ENCODE results near the gene RING1.
A peak's percentile ranks its signal among the peaks of the same experiment; 100 is the strongest.

RING1 gene

GRCh38 chr6:33177552-33178446 lies 30.5 kb upstream of the RING1 start:
- TF ChIP-seq POLR2AphosphoS5 (IDR thresholded peaks at IDR 0.05; ENCODE audit: low read depth, low read length) (no peak), POLR2A (IDR thresholded peaks at IDR 0.05; ENCODE audit: low read depth, low read length) (no peak), TAF1 (IDR thresholded peaks at IDR 0.05; ENCODE audit: low read depth, low read length) (no peak), SPI1 (IDR thresholded peaks at IDR 0.05; ENCODE audit: low read depth, low read length) (no peak), POU2F2 (IDR thresholded peaks at IDR 0.05; ENCODE audit: low read depth, low read length) (no peak), PAX5 (IDR thresholded peaks at IDR 0.05; ENCODE audit: insufficient read depth, low read length, severe bottlenecking) (no peak)
- FAIRE-seq = no peak
- no peak for DNase-seq (ENCODE audit: insufficient read length, low spot score)

GRCh38 chr6:33178755-33179475 lies 29.4 kb upstream of the RING1 start:
- no peak for FAIRE-seq
- TF ChIP-seq POU2F2 (IDR thresholded peaks at IDR 0.05; ENCODE audit: low read depth, low read length) = no peak
- no peak for TF ChIP-seq POLR2AphosphoS5 (IDR thresholded peaks at IDR 0.05; ENCODE audit: low read depth, low read length)

DNA sequence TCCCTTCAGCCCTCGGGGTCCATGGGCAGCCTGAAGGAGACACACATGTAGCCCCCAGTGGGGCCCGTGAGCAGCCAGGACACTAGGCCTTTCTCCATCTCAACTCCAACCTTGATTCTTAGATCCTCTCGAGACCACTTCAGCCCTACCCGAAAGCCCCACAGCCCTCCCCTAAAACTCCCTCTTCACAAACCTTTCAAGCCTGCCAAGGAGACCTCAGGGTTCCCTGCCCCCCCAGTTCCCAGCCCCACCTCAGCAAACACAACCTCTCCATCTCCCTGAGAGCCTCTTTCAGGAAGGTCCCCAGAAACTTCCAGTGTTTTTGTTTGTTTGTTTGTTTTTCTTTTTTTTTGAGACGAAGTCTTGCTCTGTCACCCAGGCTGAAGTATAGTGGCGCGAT lies 27.2 kb upstream of the RING1 start:
- FAIRE-seq (no peak), DNase-seq (ENCODE audit: insufficient read length, low spot score) (no peak)
- TF ChIP-seq PAX5 (IDR thresholded peaks at IDR 0.05; ENCODE audit: insufficient read depth, low read length, severe bottlenecking) = no peak
- no peak for TF ChIP-seq TAF1 (IDR thresholded peaks at IDR 0.05; ENCODE audit: low read depth, low read length)
- TF ChIP-seq SPI1 (IDR thresholded peaks at IDR 0.05; ENCODE audit: low read depth, low read length) = no peak
- TF ChIP-seq POLR2AphosphoS5 (IDR thresholded peaks at IDR 0.05; ENCODE audit: low read depth, low read length) = no peak
- no peak for TF ChIP-seq POU2F2 (IDR thresholded peaks at IDR 0.05; ENCODE audit: low read depth, low read length)
- no peak for TF ChIP-seq POLR2A (IDR thresholded peaks at IDR 0.05; ENCODE audit: low read depth, low read length)

More at GRCh38 chr6:33178755-33179475, 29.4 kb upstream of the RING1 start:
- no peak for DNase-seq (ENCODE audit: insufficient read length, low spot score)

- TF ChIP-seq SPI1 (IDR thresholded peaks at IDR 0.05; ENCODE audit: low read depth, low read length) = peak; percentile 63; the same call in 1 of the 2 replicates
- no peak for TF ChIP-seq POLR2A (IDR thresholded peaks at IDR 0.05; ENCODE audit: low read depth, low read length)
- no peak for TF ChIP-seq POLR2AphosphoS5 (IDR thresholded peaks at IDR 0.05; ENCODE audit: low read depth, low read length)
- DNase-seq (ENCODE audit: insufficient read length, low spot score) = no peak
- FAIRE-seq = peak; percentile 59
Observed at GRCh38 chr6:33183071-33183683, 25.1 kb upstream of the RING1 start.

GRCh38 chr6:33185190-33185589 lies 23.1 kb upstream of the RING1 start:
- FAIRE-seq (no peak), DNase-seq (ENCODE audit: insufficient read length, low spot score) (no peak)
- TF ChIP-seq POLR2AphosphoS5 (IDR thresholded peaks at IDR 0.05; ENCODE audit: low read depth, low read length) = no peak
- no peak for TF ChIP-seq POU2F2 (IDR thresholded peaks at IDR 0.05; ENCODE audit: low read depth, low read length)
- no peak for TF ChIP-seq PAX5 (IDR thresholded peaks at IDR 0.05; ENCODE audit: insufficient read depth, low read length, severe bottlenecking)
- no peak for TF ChIP-seq SPI1 (IDR thresholded peaks at IDR 0.05; ENCODE audit: low read depth, low read length)
- no peak for TF ChIP-seq POLR2A (IDR thresholded peaks at IDR 0.05; ENCODE audit: low read depth, low read length)
- TF ChIP-seq TAF1 (IDR thresholded peaks at IDR 0.05; ENCODE audit: low read depth, low read length) = no peak

DNA sequence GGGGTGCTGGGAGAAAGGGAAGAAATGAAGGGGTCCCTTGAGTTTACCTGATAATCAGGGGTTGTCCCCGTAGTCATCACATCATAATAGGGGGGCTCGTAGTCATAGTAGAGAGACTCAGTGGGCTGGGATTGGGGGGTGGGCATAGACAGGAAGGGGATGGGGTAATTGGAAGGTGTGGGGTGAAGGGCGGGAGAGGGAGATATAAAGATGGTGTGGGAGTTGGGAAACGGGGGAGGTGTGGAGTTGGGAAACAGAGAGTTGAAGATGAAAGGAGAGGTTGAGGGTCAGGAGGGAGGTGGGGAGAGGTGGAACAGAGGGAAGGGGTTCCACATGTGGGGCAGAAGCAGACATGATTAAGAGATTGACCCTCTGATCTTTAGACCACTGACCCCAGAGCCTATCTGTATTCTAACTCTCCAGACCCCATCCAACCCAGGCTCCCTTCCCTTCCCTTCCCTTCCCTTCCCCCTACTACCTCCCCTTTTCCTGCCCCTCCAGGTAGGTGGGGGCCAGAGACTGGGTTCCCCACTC lies 22.6 kb upstream of the RING1 start:
- DNase-seq (ENCODE audit: insufficient read length, low spot score) (no peak), FAIRE-seq (no peak)
- TF ChIP-seq SPI1 (IDR thresholded peaks at IDR 0.05; ENCODE audit: low read depth, low read length) (no peak), POU2F2 (IDR thresholded peaks at IDR 0.05; ENCODE audit: low read depth, low read length) (no peak), TAF1 (IDR thresholded peaks at IDR 0.05; ENCODE audit: low read depth, low read length) (no peak), POLR2AphosphoS5 (IDR thresholded peaks at IDR 0.05; ENCODE audit: low read depth, low read length) (no peak)

DNA sequence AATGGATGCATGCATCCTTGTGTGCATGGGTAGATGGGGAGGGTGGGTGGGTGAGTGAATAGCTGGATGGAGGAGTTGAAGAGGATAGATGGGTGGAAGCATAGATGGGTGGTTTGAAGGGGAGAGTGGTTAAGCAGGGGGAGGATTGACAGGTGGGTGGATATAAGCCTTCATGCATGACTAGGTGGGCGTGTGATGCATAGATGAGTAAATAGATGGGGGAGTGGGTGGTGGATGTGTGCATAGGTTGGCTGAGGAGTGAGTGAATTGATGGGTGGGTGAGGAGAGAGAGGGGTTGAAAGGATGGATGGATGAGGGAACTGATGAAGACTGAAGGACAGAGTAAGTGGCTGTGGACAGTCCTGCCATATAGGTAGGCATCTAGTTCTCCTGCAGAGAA lies 20.5 kb upstream of the RING1 start:
- FAIRE-seq = no peak
- DNase-seq (ENCODE audit: insufficient read length, low spot score) = no peak
- TF ChIP-seq POU2F2 (IDR thresholded peaks at IDR 0.05; ENCODE audit: low read depth, low read length) = no peak
- TF ChIP-seq TAF1 (IDR thresholded peaks at IDR 0.05; ENCODE audit: low read depth, low read length) = no peak
- TF ChIP-seq POLR2AphosphoS5 (IDR thresholded peaks at IDR 0.05; ENCODE audit: low read depth, low read length) = no peak
- no peak for TF ChIP-seq SPI1 (IDR thresholded peaks at IDR 0.05; ENCODE audit: low read depth, low read length)
- no peak for TF ChIP-seq POLR2A (IDR thresholded peaks at IDR 0.05; ENCODE audit: low read depth, low read length)
- no peak for TF ChIP-seq PAX5 (IDR thresholded peaks at IDR 0.05; ENCODE audit: insufficient read depth, low read length, severe bottlenecking)

DNA sequence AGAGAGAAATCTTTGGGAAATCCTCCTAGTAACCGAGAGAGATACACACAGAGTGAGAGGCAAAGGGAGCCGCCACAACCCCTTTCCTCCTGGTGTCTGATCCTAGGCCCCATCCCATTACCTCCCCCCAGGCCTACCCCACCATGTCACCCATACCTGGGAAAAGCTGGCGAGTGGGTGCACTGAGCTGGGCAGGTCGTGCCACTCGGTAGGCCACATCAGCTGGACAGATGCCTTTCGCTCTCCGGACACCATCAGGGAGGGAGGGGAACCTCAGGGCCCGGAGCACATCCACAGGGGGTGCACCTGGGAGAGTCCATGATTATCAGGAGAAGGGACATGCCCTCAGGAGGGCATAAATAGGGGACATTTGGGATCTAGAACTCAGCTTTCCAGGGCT lies 19.1 kb upstream of the RING1 start:
- FAIRE-seq (no peak), DNase-seq (ENCODE audit: insufficient read length, low spot score) (no peak)
- TF ChIP-seq TAF1 (IDR thresholded peaks at IDR 0.05; ENCODE audit: low read depth, low read length) = no peak
- no peak for TF ChIP-seq POLR2AphosphoS5 (IDR thresholded peaks at IDR 0.05; ENCODE audit: low read depth, low read length)
- no peak for TF ChIP-seq POLR2A (IDR thresholded peaks at IDR 0.05; ENCODE audit: low read depth, low read length)
- TF ChIP-seq PAX5 (IDR thresholded peaks at IDR 0.05; ENCODE audit: insufficient read depth, low read length, severe bottlenecking) = no peak
- no peak for TF ChIP-seq SPI1 (IDR thresholded peaks at IDR 0.05; ENCODE audit: low read depth, low read length)
- TF ChIP-seq POU2F2 (IDR thresholded peaks at IDR 0.05; ENCODE audit: low read depth, low read length) = no peak

Data from GM12891 (cell line).